Measurements from ENCODE around the gene SMIM14.
"Not testable (repeated sequence)": the region's sequence is repeated elsewhere in the genome, so short reads cannot be mapped to it uniquely, and the experiment has no call there.

SMIM14 gene

GRCh38 chr4:39521253-39521919, 117.3 kb downstream of the SMIM14 start:
- Mint-ChIP-seq H3K9me3 (no peaks in the 10 kb centered on the region), H3K36me3 (ENCODE audit: low read depth) (peaks cover 3% of the 10 kb centered on the region), H3K4me1 (ENCODE audit: low read depth) (peaks cover 9% of the 10 kb centered on the region), H3K4me3 (no peak overlapping the region), H3K27me3 (no peaks in the 10 kb centered on the region), H3K27ac (no peak overlapping the region)

- no peaks in the 10 kb centered on the region for H3K27me3 Mint-ChIP-seq
- H3K4me1 Mint-ChIP-seq (ENCODE audit: low read depth), result no peaks in the 10 kb centered on the region
- H3K9me3 Mint-ChIP-seq, result no peaks in the 10 kb centered on the region
- H3K27ac Mint-ChIP-seq, result no peak overlapping the region
- H3K4me3 Mint-ChIP-seq, result no peak overlapping the region
- peaks cover 6% of the 10 kb centered on the region for H3K36me3 Mint-ChIP-seq (ENCODE audit: low read depth)
Measured at GRCh38 chr4:39518484-39518883, 120.2 kb downstream of the SMIM14 start.

GRCh38 chr4:39516407-39516966, 122.2 kb downstream of the SMIM14 start:
- Mint-ChIP-seq H3K9me3 (no peaks in the 10 kb centered on the region), H3K27me3 (no peaks in the 10 kb centered on the region), H3K36me3 (ENCODE audit: low read depth) (peaks cover 16% of the 10 kb centered on the region), H3K4me1 (ENCODE audit: low read depth) (no peaks in the 10 kb centered on the region), H3K4me3 (no peak overlapping the region), H3K27ac (no peak overlapping the region)

GRCh38 chr4:39515669-39516401, 122.8 kb downstream of the SMIM14 start:
- H3K4me1 Mint-ChIP-seq (ENCODE audit: low read depth); H3K27ac Mint-ChIP-seq; H3K27me3 Mint-ChIP-seq; H3K9me3 Mint-ChIP-seq; H3K4me3 Mint-ChIP-seq: not testable (repeated sequence)
- peaks cover 16% of the 10 kb centered on the region for H3K36me3 Mint-ChIP-seq (ENCODE audit: low read depth)

- Mint-ChIP-seq H3K27ac (peak overlapping the region; percentile 54), H3K36me3 (ENCODE audit: low read depth) (peaks cover 24% of the 10 kb centered on the region), H3K4me3 (no peak overlapping the region), H3K9me3 (no peaks in the 10 kb centered on the region), H3K4me1 (ENCODE audit: low read depth) (no peaks in the 10 kb centered on the region), H3K27me3 (no peaks in the 10 kb centered on the region)
Measured at GRCh38 chr4:39514888-39515401, 123.7 kb downstream of the SMIM14 start.

GRCh38 chr4:39514266-39514665, 124.4 kb downstream of the SMIM14 start:
- not testable (repeated sequence) for H3K27me3 Mint-ChIP-seq; H3K27ac Mint-ChIP-seq; H3K9me3 Mint-ChIP-seq; H3K4me3 Mint-ChIP-seq; H3K4me1 Mint-ChIP-seq (ENCODE audit: low read depth)
- H3K36me3 Mint-ChIP-seq (ENCODE audit: low read depth), result peaks cover 31% of the 10 kb centered on the region

GRCh38 chr4:39510348-39510929, 128.2 kb downstream of the SMIM14 start:
- Mint-ChIP-seq H3K27me3 (no peaks in the 10 kb centered on the region), H3K9me3 (no peaks in the 10 kb centered on the region), H3K4me1 (ENCODE audit: low read depth) (no peaks in the 10 kb centered on the region), H3K4me3 (no peak overlapping the region), H3K27ac (no peak overlapping the region), H3K36me3 (ENCODE audit: low read depth) (peaks cover 47% of the 10 kb centered on the region)

GRCh38 chr4:39505581-39505980, 133.1 kb downstream of the SMIM14 start:
- Mint-ChIP-seq H3K9me3 (no peaks in the 10 kb centered on the region), H3K36me3 (ENCODE audit: low read depth) (peaks cover 67% of the 10 kb centered on the region), H3K4me1 (ENCODE audit: low read depth) (no peaks in the 10 kb centered on the region), H3K27ac (no peak overlapping the region), H3K4me3 (no peak overlapping the region), H3K27me3 (no peaks in the 10 kb centered on the region)

- H3K36me3 Mint-ChIP-seq (ENCODE audit: low read depth), result peaks cover 63% of the 10 kb centered on the region
- no peak overlapping the region for H3K4me3 Mint-ChIP-seq
- no peak overlapping the region for H3K27ac Mint-ChIP-seq
- no peaks in the 10 kb centered on the region for H3K27me3 Mint-ChIP-seq
- H3K4me1 Mint-ChIP-seq (ENCODE audit: low read depth), result no peaks in the 10 kb centered on the region
- no peaks in the 10 kb centered on the region for H3K9me3 Mint-ChIP-seq
Measured at GRCh38 chr4:39504538-39504937, 134.1 kb downstream of the SMIM14 start.

- not testable (repeated sequence) for H3K4me3 Mint-ChIP-seq; H3K4me1 Mint-ChIP-seq (ENCODE audit: low read depth); H3K9me3 Mint-ChIP-seq; H3K27ac Mint-ChIP-seq; H3K27me3 Mint-ChIP-seq
- H3K36me3 Mint-ChIP-seq (ENCODE audit: low read depth), result peaks cover 59% of the 10 kb centered on the region
Measured at GRCh38 chr4:39502664-39503035, 136.0 kb downstream of the SMIM14 start.

- no peak overlapping the region for H3K27ac Mint-ChIP-seq
- peaks cover 56% of the 10 kb centered on the region for H3K36me3 Mint-ChIP-seq (ENCODE audit: low read depth)
Measured at GRCh38 chr4:39502019-39502663, 136.5 kb downstream of the SMIM14 start.

GRCh38 chr4:39498727-39499020, 140.0 kb downstream of the SMIM14 start:
- no peak overlapping the region for H3K27ac Mint-ChIP-seq
- H3K36me3 Mint-ChIP-seq (ENCODE audit: low read depth), result peaks cover 33% of the 10 kb centered on the region
- H3K4me3 Mint-ChIP-seq, result no peak overlapping the region
- H3K4me1 Mint-ChIP-seq (ENCODE audit: low read depth), result no peaks in the 10 kb centered on the region
- no peaks in the 10 kb centered on the region for H3K9me3 Mint-ChIP-seq
- H3K27me3 Mint-ChIP-seq, result no peaks in the 10 kb centered on the region

More at GRCh38 chr4:39502019-39502663, 136.5 kb downstream of the SMIM14 start:
- H3K4me3 Mint-ChIP-seq, result no peak overlapping the region
- H3K9me3 Mint-ChIP-seq, result no peaks in the 10 kb centered on the region
- no peaks in the 10 kb centered on the region for H3K4me1 Mint-ChIP-seq (ENCODE audit: low read depth)
- no peaks in the 10 kb centered on the region for H3K27me3 Mint-ChIP-seq

GRCh38 chr4:39497909-39498726, 140.5 kb downstream of the SMIM14 start:
- Mint-ChIP-seq H3K36me3 (ENCODE audit: low read depth) (peaks cover 28% of the 10 kb centered on the region), H3K27ac (no peak overlapping the region), H3K4me3 (no peak overlapping the region), H3K9me3 (no peaks in the 10 kb centered on the region), H3K4me1 (ENCODE audit: low read depth) (no peaks in the 10 kb centered on the region), H3K27me3 (no peaks in the 10 kb centered on the region)
